H1 (cell line): ENCODE results near the gene MAB21L3. TPM values are rescaled to one million over a fixed set of nuclear protein-coding genes. Genes with fewer than 3 reads are reported as not detected.

Source experiments
- E2F6 ChIP-seq: IDR thresholded peaks from 2 replicates; pipeline ENCODE4 v1.6.1; 2012; ENCODE audit warnings: inconsistent platforms
- polyA plus RNA-seq, 7 experiments: library from polyadenylated mRNA; depleted of rRNA in 3 of 7; stranded (reverse) in 5 of 7; unstranded in 2 of 7; fragments of >200 nt in 5 of 7; fragments of 200-250 nt in 2 of 7; gene quantifications; 1 replicate in 5 of 7; 2 replicates in 1 of 7; 4 replicates in 1 of 7; pipeline versions ENCODE4 v1.2.1 to v1.2.3, GENCODE V29; 2011 to 2013; ENCODE audit warnings: missing spikeins in 2 of 7, mixed read lengths in 2 of 7
- total RNA-seq: library from RNA; stranded (reverse); fragmentation: NEBNext Ultra II Directional; extraction: Animal tissue kit (Norgen Biotek cat#: 25700); gene quantifications from 2 replicates; pipeline ENCODE4 v1.2.1, GENCODE V29; 2021

MAB21L3 gene
- total and polyA plus RNA-seq, 2 of the 8 experiments (the other 6 are each of a cell fraction or from before 2014, with no cell fraction given), result not detected

GRCh38 chr1:116123837-116124533, 12.8 kb downstream of the MAB21L3 start (continued):
- no peak for TF ChIP-seq E2F6
